GM12878 (cell line): ENCODE measurements around the gene LY9. TPM values are rescaled to one million over a fixed set of nuclear protein-coding genes. Genes with fewer than 3 reads are reported as not detected.

Experiments used
- ATAC-seq: fragments of 200-7000 bp; cut with Tn5 transposase; 3 replicates; pipeline ENCODE4 v1.9.1; 2020; ENCODE audit warnings: mild to moderate bottlenecking, moderate library complexity
- BruUV-seq: library from RNA; stranded (reverse); fragments of 400-500 nt; replicated peaks from 2 replicates; lab custom pipeline; 2021; lab: Mats Ljungman, UMichigan
- CTCF ChIA-PET: fragments of 300-600 bp; sonication (Branson Sonifier 250); formaldehyde crosslinking; extraction: SDS; loops from one replicate; lab custom pipeline; 2021; ENCODE audit warnings: inconsistent platforms; lab: Yijun Ruan, JAX
- POLR2A ChIA-PET: fragments of 350-600 bp; formaldehyde crosslinking; extraction: SDS; loops from one replicate; lab custom pipeline; 2021; ENCODE audit warnings: inconsistent platforms; lab: Charles Lee
- RAD21 ChIA-PET: fragments of 300-600 bp; sonication (Branson Sonifier 250); formaldehyde crosslinking; loops from one replicate; lab custom pipeline; 2023; ENCODE audit warnings: antibody characterized with exemption; ENCODE audit not compliant: unreplicated experiment; lab: Charles Lee
- SMC1A ChIA-PET: fragments of 300-600 bp; sonication (Branson Sonifier 250); formaldehyde crosslinking; loops from one replicate; lab custom pipeline; 2023; ENCODE audit not compliant: unreplicated experiment, uncharacterized antibody; lab: Charles Lee
- DNase-seq: peaks from one replicate; pipeline ENCODE4 v3.0.0-alpha.2; 2011; ENCODE audit warnings: low read depth, low spot score
- FAIRE-seq: peaks from 3 replicates; lab custom pipeline; 2011; peaks lifted over from hg19 to GRCh38; lab: Jason Lieb, UNC
- H2AFZ ChIP-seq: 2 replicates; pipeline ENCODE4 v1.6.0; 2011; ENCODE audit warnings: low read depth, low read length, control low read depth; ENCODE audit not compliant: control insufficient read depth
- H3K27ac ChIP-seq: 2 replicates; pipeline ENCODE4 v1.5.1; 2011; ENCODE audit warnings: control low read depth; ENCODE audit not compliant: control insufficient read depth, insufficient read depth
- H3K27me3 ChIP-seq, 2 experiments: replicated peaks in 1 of 2; 2 replicates each; pipeline versions ENCODE4 v1.6.0 to v1.6.1; 2011; ENCODE audit warnings: low read length in 1 of 2; ENCODE audit not compliant: control insufficient read depth in 2 of 2, insufficient read depth in 2 of 2
- H3K36me3 ChIP-seq, 2 experiments: 2 replicates each; pipeline ENCODE4 v1.5.1; 2011; ENCODE audit warnings: low read length in 1 of 2; ENCODE audit not compliant: control insufficient read depth in 2 of 2, insufficient read depth in 2 of 2
- H3K4me1 ChIP-seq: 2 replicates; pipeline ENCODE4 v1.6.1; 2011; ENCODE audit warnings: mild to moderate bottlenecking, low read length, moderate library complexity, mixed read lengths; ENCODE audit not compliant: control insufficient read depth, insufficient read depth
- H3K4me2 ChIP-seq: 2 replicates; pipeline ENCODE4 v1.6.0; 2011; ENCODE audit warnings: control low read depth; ENCODE audit not compliant: control insufficient read depth, insufficient read depth
- H3K4me3 ChIP-seq: fragments of 200-600 bp; sonication (generic); 2 replicates; pipeline ENCODE4 v1.5.1; 2016
- H3K79me2 ChIP-seq: 2 replicates; pipeline ENCODE4 v1.6.0; 2011; ENCODE audit warnings: low read length; ENCODE audit not compliant: control insufficient read depth, insufficient read depth
- H3K9ac ChIP-seq: 2 replicates; pipeline ENCODE4 v1.8.0; 2011; ENCODE audit warnings: low read length, control low read depth, mixed read lengths; ENCODE audit not compliant: control insufficient read depth, insufficient read depth
- H3K9me3 ChIP-seq: replicated peaks from 3 replicates; pipeline ENCODE4 v1.5.1; 2011; ENCODE audit warnings: mild to moderate bottlenecking, low read length; ENCODE audit not compliant: control insufficient read depth, insufficient read depth
- H4K20me1 ChIP-seq: 2 replicates; pipeline ENCODE4 v1.6.0; 2011; ENCODE audit not compliant: control insufficient read depth, insufficient read depth
- ASH2L ChIP-seq: fragments of 300-600, 200-600 bp; sonication (generic); IDR thresholded peaks from 2 replicates; pipeline ENCODE4 v1.6.1; 2017; ENCODE audit warnings: low read depth, mild to moderate bottlenecking, borderline replicate concordance
- CBX3 ChIP-seq: fragments of 200-600 bp; sonication (generic); IDR thresholded peaks from 2 replicates; pipeline ENCODE4 v1.6.1; 2016; ENCODE audit warnings: low read depth, borderline replicate concordance
- CEBPZ ChIP-seq: fragments of 150-350 bp; IDR thresholded peaks from 2 replicates; pipeline ENCODE4 v1.6.1; 2016; ENCODE audit warnings: low read depth, low read length
- FOXM1 ChIP-seq: IDR thresholded peaks from 2 replicates; pipeline ENCODE4 v1.6.1; 2012; ENCODE audit warnings: low read depth, mild to moderate bottlenecking, inconsistent platforms, low read length, moderate library complexity
- GATAD2B ChIP-seq: fragments of 450-650 bp; conservative IDR thresholded peaks from 2 replicates; pipeline ENCODE4 v1.6.1; 2017; ENCODE audit warnings: low read depth, mild to moderate bottlenecking, moderate library complexity
- IRF3 ChIP-seq: fragments of 450-650 bp; IDR thresholded peaks from 2 replicates; pipeline ENCODE4 v1.6.1; 2014; ENCODE audit warnings: mild to moderate bottlenecking
- IRF4 ChIP-seq: IDR thresholded peaks from 2 replicates; pipeline ENCODE4 v1.6.1; 2011; ENCODE audit warnings: low read depth, low read length
- LARP7 ChIP-seq: fragments of 450-650 bp; IDR thresholded peaks from 2 replicates; pipeline ENCODE4 v1.6.1; 2017; ENCODE audit warnings: mild to moderate bottlenecking
- PAX8 ChIP-seq: fragments of 450-650 bp; IDR thresholded peaks from 2 replicates; pipeline ENCODE4 v1.6.1; 2017; ENCODE audit warnings: mild to moderate bottlenecking, moderate library complexity
- SMAD5 ChIP-seq: IDR thresholded peaks from 2 replicates; pipeline ENCODE4 v1.6.1; 2016; ENCODE audit warnings: antibody characterized with exemption, low read depth
- TBL1XR1 ChIP-seq: IDR thresholded peaks from 2 replicates; pipeline ENCODE4 v1.6.1; 2012; ENCODE audit warnings: low read depth, low read length, improper control_type of control experiment
- TCF7 ChIP-seq: IDR thresholded peaks from 2 replicates; pipeline ENCODE4 v1.6.1; 2014; ENCODE audit warnings: antibody characterized with exemption, borderline replicate concordance
- WRNIP1 ChIP-seq: IDR thresholded peaks from 2 replicates; pipeline ENCODE4 v1.6.1; 2011; ENCODE audit warnings: low read depth, low read length, improper control_type of control experiment, borderline replicate concordance
- ZNF217 ChIP-seq: fragments of 450-650 bp; IDR thresholded peaks from 2 replicates; pipeline ENCODE4 v1.6.1; 2017; ENCODE audit warnings: antibody characterized with exemption, mild to moderate bottlenecking
- WGBS: methylation state at CpG from one replicate; pipeline ENCODE4 v1.1.6; 2016; ENCODE audit warnings: low lambda C conversion rate; ENCODE audit not compliant: insufficient replicate concordance, insufficient coverage; ENCODE audit errors: missing lambda C conversion rate; 5-methylcytosine and 5-hydroxymethylcytosine counted together
- in situ Hi-C: fragments of 300-500 bp; cut with MboI; formaldehyde crosslinking; loops from 9 replicates; pipeline ENCODE4 v1.14.3; 2018; ENCODE audit warnings: mixed read lengths
- intact Hi-C: fragments of 100-400 bp; cut with micrococcal nuclease; formaldehyde crosslinking; loops from one replicate; pipeline ENCODE4 v1.14.2; 2022; ENCODE audit not compliant: unreplicated experiment
- polyA plus RNA-seq, 11 experiments: library from polyadenylated mRNA; depleted of rRNA in 4 of 11; unstranded in 6 of 11; stranded (reverse) in 5 of 11; fragments of >200 nt; fragmentation: Nextera tagmentation in 4 of 11; fragmentation: Illumina TruSeq in 1 of 11; extraction: Ambion mirVana in 4 of 11; extraction: Trizol in 1 of 11; gene quantifications; 1 replicate in 1 of 11; 2 replicates in 10 of 11; pipeline versions ENCODE4 v1.2.1 to v1.2.3, GENCODE V29; 2011 to 2016; ENCODE audit warnings: inconsistent platforms in 2 of 11, missing spikeins in 2 of 11, low read depth in 1 of 11
- total RNA-seq, 4 experiments: library from RNA; depleted of rRNA in 3 of 4; stranded (reverse); fragments of >200 nt in 3 of 4; fragmentation: Illumina TruSeq in 1 of 4; extraction: Trizol in 1 of 4; gene quantifications; 2 replicates each; pipeline versions ENCODE4 v1.2.1 to v1.2.3, GENCODE V29; 2013 to 2021

LY9 gene
- total and polyA plus RNA-seq, 10 of the 15 experiments (the other 5 are each of a cell fraction or from before 2014, with no cell fraction given), result 2.7 to 12.5 (median 9.0) TPM

GRCh38 chr1:160853754-160854153 is 57.8 kb downstream of the LY9 start:
- ChIA-PET CTCF (interaction anchor here (1.1 to 5.9 kb wide), 6 partner anchors 8 to 179 kb away, joined by 3 to 38 read pairs (median 6); partner anchors contain the start of genes CD244 and ITLN2), POLR2A (no interaction called here)
- in situ Hi-C loops (no loop called here), intact Hi-C loops (no loop called here)
- H3K4me3 ChIP-seq, result no peak overlapping the region
- 69% methylated on average over 2 of the region's 2 CpGs for WGBS
- no peak overlapping the region for H2AFZ ChIP-seq
- BruUV-seq, result no TSS peak
- no peaks in the 10 kb centered on the region; a peak in 1 of 4 replicates for H3K36me3 ChIP-seq
- H3K4me1 ChIP-seq, result peaks cover 14% of the 10 kb centered on the region
- H4K20me1 ChIP-seq, result no peaks in the 10 kb centered on the region
- ATAC-seq, result no peak
- no peak for TF ChIP-seq GATAD2B
- TF ChIP-seq CEBPZ, result no peak
- TF ChIP-seq CBX3, result no peak
- TF ChIP-seq PAX8, result no peak
- TF ChIP-seq IRF4, result no peak
- no peak for TF ChIP-seq FOXM1
- TF ChIP-seq TCF7, result no peak
- TF ChIP-seq WRNIP1, result no peak
- no peak for TF ChIP-seq TBL1XR1
- no peak for TF ChIP-seq ZNF217
- TF ChIP-seq ASH2L, result no peak
- TF ChIP-seq LARP7, result no peak
- no peak for TF ChIP-seq IRF3
- no peak for TF ChIP-seq SMAD5
- TF ChIP-seq, all 136 proteins: peak for 0
- no peak overlapping the region for H3K4me2 ChIP-seq
- H3K27me3 ChIP-seq, result no peaks in the 10 kb centered on the region
- no peaks in the 10 kb centered on the region; the same call in 2 of the 3 replicates for H3K9me3 ChIP-seq
- H3K9ac ChIP-seq, result no peak overlapping the region
- ChIA-PET SMC1A (interaction anchor here (1.0 to 13.7 kb wide), 5 partner anchors 8 to 98 kb away, joined by 5 to 229 read pairs (median 5); partner anchors contain the start of gene CD244), RAD21 (no interaction called here)
- H3K79me2 ChIP-seq, result no peaks in the 10 kb centered on the region
- H3K27ac ChIP-seq, result no peak overlapping the region
- FAIRE-seq, result no peak
- DNase-seq, result no peak
